Stimulated activated CD4-positive, alpha-beta T cell treated with anti-CD3 and anti-CD28 coated beads, TNF-alpha, amount 100 ng/mL, for 4 hours (primary cell): ENCODE measurements around the gene IGFBP1.

Experiments
- DNase-seq, 3 experiments: peaks; one replicate each; pipeline ENCODE4 v3.0.0-alpha.2; 2020; ENCODE audit warnings: low read depth in 3 of 3

Gene IGFBP1

DNA sequence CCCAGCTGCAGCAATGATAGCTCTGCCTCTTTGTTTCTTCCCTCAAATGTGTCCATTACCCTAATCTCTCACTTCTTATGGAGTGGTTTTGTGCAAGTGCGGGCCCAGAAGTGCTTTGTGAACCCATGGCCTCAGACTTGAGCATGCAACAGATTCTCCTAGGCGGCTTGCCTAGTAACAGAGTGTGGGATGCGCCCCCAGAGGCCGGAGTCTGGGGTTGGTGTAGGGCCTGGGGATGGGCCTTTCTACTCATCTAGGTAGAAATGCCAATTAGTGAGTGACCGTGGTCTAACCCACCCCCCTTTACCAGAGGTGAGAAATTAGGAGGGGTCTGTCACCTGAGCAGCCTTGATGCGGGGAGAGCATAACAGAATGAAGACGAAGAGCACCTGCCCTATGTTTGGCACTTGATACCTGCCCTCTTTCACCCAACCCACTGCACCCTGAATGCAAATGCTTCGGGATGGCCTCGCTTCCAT is 7.0 kb upstream of the IGFBP1 start:
- no peak for DNase-seq

DNA sequence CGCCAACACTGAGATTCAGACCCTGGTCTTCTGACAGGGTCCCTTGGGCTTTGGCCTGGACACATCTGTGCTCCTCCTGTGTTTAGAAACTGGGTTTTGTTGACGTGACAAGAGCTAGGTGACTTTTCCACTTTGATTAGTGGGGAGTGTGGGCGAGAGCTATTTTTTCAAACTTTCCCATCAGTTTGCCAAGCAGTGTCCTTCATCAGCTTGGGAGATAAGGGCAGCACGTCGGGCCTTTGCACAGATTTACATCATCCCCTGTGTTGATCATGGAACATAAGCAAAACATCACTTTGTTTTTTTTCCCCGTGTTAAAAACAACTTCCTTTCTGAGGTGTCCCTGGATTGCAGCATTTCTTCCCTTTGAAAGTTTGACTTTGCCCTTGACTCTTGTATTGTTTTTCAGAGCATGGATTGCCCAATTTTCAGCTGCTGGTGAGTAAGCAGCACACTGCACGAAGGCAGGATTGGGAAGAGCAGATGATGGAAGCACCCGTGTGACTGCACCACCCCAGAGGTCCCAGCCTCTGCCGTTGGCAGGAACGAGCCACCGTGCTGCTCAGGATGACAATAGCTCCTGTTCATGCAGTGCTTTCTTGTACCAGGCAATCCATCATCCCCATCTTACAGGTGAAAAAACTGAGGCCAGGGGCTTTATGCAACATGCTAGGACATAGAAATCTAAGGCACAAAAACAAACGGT is 6.4 kb upstream of the IGFBP1 start:
- DNase-seq = no peak

DNA sequence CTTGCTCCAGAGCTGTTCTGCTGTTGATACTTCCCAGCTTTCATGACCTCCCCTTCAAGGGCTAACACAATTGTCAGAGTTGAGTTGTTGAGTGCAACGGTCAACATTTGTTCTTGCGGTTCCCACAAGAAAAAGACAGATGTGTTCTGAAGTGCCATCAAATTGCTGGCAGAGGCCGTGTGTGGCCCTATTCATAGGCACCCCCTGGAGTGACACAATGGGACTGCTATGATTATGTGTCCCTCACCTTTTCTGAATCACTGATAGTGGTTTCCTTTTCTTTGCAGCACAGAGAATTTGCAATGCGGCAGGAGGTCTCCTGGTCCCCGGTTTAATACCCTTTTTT is 5.8 kb upstream of the IGFBP1 start:
- DNase-seq = no peak

DNA sequence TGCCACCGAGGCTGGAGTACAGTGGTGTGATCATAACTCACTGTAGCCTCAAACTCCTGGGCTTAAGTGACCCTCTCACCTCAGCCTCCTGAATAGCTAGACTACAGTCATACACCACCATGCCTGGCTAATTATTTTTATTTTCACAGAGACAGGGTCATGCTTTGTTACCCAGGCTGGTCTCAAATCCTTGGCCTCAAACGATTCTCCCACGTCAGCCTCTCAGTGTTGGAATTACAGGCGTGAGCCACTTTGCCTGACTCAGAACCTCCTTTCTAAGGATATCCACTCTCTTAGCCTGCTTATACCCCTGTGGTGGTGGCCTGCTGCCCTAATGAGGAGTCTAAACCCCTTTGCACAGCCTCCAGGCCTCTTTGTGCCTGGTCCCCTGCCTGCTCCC is 4.2 kb upstream of the IGFBP1 start:
- no peak for DNase-seq

DNA sequence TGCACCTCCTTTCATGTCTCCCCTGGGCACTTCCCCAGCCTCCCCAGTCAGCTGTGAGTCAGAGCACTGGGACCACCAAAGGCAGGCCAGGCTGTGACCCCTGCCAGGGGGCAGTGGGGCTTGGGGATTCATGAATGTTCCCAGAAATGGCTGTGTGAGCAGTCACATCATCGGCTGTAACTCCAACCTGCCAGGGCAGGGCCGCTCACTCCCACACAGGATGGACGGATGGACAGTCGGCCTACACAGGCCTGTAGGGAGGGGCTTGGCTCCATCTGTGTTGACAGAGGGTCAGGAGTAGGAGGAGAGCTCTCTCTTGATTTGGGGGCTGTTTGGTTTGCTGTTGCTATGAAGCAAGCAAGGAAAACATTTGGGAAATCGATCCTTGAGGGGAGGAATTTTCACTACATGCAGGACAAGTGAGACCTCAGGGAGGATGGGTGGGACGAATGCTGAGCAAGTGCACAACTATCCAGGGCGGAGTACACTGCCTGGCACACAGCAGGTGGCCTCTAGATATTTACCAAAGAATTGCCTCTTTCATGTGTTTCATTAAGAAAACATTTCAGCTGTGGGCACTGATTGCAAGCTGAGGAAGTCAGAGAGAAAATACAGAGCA is 2.9 kb upstream of the IGFBP1 start:
- DNase-seq = no peak

DNA sequence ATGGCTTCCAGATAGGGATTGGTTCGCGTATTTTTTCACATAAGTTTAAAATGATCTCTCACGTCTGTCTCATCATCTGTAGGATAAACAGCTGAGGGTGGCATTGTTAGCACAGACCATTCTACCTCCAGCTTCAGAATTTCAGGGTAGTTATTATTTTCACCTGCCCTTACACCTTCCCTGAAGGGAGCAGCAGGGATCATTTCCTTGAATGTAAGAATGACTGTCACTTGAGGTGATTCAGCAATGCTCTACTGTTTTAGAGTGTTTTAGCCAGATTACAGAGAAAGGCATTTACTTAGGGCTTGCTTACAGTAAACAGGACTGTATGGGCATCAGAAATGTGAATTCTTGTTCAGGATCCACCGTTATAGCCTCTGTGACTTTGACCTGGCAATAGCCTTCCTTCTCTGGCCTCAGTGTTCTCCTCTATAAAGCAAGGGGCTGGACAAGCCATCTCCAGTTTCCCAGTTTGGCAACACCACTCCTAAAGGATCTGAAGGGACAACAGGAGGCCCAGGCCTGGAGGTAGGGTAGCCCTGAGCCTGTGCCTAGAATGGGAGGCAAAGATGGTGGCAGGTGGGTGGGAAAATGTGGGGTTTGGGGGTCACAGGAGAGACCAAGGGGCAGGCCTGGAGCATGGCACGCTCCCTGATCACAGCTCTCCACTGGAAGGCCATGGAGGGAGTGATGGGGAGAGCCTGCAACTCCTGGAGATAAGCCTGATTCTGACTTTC is 1.2 kb upstream of the IGFBP1 start:
- no peak for DNase-seq

DNA sequence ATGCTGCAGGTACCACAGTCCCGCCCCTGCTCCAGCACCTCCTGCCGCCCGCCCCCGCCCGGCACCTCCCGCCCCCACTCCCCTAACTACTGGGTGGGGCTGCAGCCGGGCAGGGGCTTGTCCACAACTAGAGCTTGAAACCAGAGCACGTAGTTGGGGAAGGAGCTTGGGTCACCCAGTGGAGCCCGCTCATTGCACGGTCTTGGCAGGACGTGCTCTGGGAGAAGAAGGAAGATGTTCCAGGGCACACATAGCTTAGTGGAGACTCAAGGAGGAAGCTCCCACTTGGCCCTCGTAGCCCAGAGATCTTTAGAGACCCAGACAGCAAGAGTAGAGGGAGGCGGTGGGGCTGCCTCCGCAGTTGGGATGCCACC is 692 bp downstream of the IGFBP1 start:
- DNase-seq = no peak

DNA sequence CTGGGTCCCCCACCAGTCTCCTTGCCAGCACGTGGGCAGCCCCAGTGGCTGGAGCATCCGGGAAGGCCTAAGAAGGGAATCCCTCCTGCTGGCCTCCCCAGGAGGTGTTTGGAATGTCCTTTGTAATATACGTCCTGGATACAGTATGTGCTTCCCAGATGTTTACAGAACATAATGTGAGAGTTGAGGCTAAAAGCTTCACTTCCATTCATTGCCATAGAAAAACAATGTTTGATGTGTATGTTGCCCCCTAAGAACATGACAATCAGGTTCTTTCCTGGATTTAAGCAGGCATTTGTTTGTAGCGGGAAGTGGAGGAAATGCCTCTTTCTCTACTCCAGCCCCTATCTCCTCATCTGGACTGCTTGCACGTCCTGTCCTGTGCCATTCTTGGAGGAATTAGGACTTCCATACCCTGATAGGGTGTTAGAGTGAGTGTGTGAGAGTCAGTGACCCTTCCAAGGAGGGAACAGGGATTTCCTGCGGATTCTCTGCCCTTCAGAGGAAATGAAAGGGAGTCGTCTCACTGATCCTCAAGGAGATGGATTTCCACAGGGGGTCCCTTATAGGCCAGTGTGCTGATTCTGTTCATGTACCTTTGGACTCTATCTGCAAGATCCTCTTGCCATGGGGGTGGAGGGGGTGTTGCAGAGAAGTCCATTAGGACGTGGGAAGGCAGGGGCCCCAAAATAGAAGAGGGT is 1.2 kb downstream of the IGFBP1 start:
- DNase-seq = no peak

DNA sequence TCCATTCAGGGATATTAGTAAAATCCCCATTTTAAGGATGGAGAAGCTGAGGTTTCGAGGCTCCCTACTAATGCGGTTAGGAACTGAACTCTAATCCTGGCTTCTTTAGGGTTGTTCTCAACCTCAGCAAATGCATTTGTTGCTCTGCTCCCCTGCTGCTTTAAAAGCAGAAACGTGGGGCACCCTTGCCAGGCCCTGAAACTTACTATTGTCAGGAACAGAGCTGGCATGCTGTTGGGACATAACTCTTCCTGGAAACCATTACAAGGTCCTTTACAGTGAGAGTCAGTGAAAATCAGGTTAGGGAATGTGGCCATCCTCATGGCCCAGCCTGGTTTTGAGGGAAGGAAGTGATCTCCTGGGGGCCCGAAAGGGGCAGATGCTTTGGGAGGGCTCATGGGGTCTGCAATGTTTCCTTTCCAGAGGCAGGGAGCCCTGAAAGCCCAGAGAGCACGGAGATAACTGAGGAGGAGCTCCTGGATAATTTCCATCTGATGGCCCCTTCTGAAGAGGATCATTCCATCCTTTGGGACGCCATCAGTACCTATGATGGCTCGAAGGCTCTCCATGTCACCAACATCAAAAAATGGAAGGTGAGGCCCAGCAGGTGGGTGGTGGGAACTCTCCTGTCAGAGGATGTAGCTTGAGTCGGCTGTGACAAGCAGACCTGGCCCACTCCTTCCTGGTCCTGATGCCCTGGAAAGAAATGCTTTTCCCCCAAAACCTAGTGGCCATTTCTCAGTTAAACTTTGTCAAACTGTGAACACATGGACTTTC is 2.0 kb downstream of the IGFBP1 start:
- DNase-seq = no peak

DNA sequence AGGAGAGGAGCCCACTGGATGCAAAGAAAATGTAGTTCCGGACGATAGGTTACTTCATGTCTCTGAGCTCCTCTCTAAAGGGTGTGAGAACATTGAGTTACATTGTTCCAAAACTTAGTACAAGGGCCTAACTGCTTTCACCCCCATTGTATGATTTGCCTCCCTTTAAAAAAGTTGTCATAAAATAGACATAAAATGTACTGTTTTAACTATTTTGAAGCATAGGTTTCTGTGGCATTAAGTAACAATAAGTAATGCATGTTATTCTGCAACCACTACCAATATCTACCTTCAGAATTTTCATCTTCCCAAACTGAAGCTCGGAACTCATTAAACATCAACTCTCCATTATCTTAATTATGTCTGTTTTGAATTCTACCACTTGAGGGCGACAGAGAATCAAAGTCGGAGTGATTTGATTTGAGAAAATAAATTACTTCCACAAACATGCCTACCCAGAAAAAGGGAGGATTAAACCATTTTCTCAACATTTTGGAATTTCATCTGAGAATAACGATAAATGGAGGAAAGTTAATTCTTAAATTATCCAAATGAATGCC is 2.7 kb downstream of the IGFBP1 start:
- DNase-seq = no peak

DNA sequence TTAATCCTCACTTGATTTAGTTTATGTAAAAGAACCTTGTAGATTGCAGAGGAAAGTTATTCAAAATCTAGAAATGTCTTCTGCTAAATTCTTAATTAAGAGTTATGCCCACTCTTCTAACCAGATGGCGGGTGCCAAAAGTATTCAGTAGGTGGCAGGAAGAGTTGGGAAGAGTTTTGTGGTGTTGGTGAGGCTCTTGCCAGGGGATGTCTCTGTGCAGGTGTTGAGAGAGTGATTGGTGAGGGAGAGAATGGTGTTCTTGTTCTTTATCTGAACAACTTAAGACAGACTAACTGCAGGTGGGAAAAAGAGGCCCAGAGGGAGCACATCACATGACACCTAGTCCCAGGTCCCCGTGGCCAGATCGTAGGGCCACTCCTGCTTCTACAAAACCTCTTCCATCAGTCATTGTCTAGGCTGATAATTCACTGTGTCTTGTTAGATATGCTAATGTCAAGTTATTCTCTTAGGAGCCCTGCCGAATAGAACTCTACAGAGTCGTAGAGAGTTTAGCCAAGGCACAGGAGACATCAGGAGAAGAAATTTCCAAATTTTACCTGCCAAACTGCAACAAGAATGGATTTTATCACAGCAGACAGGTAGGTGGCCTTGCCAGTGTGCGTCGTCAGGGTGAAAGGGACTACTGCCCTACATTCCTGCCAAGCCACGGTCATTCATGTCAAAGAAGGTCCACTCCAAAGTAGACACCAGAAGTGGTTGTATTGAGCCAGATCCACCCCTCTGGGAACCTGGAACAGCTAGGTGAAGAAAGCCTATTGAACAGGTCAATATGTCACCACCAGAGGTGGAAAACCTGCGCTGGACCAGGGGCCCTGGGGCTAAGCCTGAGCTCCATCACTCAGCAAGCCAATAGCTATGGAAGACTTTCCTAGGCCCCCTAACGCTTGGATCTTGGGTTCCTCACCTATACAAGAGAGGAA is 3.4 kb downstream of the IGFBP1 start:
- DNase-seq = no peak

DNA sequence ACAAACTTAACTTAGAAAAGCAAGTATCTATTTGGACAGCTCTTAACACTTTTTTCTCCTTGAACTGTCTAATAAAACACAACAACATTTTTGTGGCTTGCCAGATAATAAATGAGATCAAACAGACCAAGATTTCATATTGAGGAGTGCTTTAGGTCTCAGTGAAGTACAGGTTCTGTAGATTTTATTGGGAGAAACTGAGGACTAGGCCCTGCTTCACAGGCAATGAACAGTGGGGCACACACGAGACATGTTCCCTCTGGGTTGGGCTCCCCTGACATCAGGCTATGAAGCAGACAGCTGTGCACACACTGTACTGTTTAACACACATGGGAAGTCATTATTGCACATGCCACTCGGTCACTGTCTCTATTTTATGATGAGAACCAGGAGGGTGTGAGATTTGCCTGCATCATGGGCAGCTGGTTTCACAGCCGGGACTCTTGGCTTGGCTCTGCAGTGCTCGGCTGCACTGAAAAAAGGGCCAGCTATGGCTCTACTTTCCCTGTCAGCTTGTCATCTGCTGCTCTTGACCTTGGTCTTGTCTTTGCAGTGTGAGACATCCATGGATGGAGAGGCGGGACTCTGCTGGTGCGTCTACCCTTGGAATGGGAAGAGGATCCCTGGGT is 4.2 kb downstream of the IGFBP1 start:
- no peak for DNase-seq

DNA sequence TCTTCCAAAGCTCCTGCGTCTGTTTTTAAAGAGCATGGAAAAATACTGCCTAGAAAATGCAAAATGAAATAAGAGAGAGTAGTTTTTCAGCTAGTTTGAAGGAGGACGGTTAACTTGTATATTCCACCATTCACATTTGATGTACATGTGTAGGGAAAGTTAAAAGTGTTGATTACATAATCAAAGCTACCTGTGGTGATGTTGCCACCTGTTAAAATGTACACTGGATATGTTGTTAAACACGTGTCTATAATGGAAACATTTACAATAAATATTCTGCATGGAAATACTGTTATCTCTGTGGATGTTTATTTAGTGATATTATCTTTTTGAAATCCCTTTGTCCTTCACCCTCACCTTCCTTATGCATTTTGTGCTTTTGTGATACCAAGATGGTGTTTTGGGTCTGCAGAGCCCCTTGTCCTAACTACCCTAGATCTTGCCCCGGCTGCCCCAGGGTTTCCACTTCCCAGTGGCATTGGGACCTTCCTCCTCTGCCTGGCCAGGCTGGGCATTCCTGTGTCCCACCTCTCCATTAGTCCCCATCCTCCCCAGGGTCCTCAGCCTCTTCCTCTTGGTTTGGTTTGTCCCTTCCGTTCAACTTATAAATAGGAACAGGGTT is 5.2 kb downstream of the IGFBP1 start:
- DNase-seq = no peak

DNA sequence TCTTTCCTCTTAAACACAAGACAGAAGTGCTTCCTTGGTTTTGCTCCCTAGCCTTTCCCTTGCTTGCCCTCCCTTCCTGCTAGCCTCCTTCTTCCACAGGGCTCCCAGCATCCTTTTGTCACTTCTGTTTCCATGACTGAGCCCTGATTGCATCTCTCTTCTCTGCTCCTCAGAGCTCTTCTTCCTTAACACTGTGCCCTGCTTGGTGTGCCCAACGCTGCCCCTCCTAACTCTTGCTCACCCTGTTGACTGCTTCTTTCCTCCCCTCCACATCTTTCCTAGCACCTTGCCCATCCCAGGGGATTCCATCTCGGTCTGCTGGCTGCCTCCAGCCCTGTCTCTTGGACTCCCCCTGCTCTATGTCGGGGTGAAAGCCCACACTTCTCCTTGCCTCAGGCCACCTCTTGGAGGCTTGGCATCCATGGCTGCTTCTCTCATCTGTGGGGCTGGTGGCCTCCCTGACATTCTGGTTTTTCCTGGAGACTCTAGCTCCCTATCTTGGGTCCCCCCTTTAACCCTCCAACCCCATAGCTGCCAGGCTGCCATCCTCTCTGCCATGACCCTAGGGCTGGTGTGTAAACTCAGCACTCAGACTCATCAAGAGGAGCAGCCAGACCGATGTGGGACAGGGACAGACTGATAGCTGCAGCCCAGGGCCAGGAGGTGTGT is 5.8 kb downstream of the IGFBP1 start:
- DNase-seq = no peak

DNA sequence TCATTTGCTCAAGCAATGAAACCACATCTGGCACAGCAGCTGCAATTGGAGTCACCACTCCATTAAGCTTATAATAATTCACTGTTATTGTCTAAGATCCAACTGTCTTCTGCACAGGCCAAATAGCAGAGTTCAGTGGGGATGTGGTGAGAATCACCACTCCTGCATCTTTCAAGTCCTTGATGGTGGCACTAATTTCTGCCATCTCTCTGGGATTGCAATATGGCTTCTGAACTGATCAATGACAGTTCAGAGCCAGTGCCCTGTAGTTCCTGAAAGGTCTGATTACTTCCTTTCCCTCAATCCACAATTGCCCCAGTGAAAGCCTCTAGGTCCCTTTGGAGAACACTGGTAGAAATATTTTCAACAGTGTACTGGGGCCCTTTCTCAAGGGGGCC is 6.4 kb downstream of the IGFBP1 start:
- DNase-seq = no peak

DNA sequence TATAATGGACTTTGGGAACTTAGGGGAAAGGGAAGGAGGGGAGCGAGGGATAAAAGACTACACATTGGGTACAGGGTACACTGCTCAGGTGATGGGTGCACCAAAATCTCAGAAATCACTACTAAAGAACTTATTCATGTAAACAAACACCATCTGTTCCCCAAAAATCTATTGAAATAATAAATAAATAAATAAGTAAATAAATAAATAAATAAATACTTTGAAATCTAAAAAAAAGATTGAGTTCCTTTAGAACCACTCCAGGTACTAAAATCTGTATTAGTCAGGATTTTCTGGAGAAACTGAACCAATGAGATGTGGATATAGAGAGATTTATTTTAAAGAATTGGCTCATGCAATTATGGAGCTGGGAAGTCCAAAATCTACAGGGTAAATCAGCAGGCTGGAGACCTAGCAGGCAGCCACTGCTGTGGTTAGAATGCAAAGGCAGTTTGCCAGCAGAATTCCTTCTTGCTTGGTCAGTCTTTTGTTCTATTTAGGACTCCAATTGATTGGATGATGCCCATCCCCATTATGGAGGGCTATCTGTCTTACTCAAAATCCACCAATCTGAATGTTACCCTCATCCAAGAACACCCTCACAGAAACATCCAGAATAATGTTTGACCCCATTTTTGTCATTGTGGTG is 8.9 kb downstream of the IGFBP1 start:
- no peak for DNase-seq

DNA sequence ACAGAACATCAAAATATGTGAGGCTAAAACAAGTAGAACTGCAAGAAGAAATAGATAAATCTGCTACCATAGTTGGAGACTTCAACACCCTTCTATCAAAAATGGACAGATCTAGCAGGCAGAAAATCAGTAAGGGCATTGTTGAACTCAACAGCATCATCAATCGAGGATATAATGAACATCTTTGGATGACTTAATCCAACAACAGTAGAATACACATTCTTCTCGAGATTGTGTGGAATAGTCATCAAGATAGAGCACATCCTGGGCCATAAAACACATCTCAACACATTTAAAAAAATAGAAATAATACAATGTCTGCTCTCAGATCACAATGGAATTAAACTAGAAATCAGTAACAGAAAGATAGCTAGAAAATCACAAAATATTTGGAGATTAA is 9.9 kb downstream of the IGFBP1 start:
- DNase-seq = no peak

DNA sequence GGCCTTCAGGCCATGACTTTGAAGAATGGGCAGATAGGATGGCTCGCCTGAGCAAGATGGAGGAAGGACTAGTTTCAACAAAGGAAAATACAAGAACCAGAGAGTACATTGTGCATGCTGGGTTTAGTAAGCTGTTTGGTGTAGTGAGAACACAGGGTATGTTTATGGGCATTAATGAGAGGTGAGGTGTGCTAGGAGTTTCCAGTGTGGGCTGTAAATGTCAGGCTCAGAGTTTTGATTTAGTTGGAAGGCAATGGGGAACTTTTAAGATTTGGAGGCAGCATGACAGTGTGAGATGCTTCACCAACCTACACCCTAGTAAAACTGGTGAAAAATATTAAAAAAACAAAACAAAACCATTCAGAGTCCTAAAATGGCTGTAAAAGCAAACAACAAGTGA is 13.3 kb downstream of the IGFBP1 start:
- DNase-seq = no peak
